HAP-1 (cell line): Measurements from ENCODE around the gene CLCN4.

Experiments used
- DNase-seq, 2 experiments: peaks; one replicate each; pipeline ENCODE4 v3.0.0-alpha.2; 2016 to 2020; ENCODE audit warnings: low spot score in 2 of 2
- H3K27me3 ChIP-seq: fragments of 250-450 bp; sonication (Bioruptor Pico); 2 replicates; pipeline ENCODE4 v1.5.1; 2020; ENCODE audit warnings: low read depth, mild to moderate bottlenecking, moderate library complexity
- H3K36me3 ChIP-seq: fragments of 250-450 bp; sonication (Bioruptor Pico); replicated peaks from 2 replicates; pipeline ENCODE4 v1.5.1; 2020; ENCODE audit warnings: mild to moderate bottlenecking
- H3K4me1 ChIP-seq: fragments of 250-450 bp; sonication (Bioruptor Pico); 2 replicates; pipeline ENCODE4 v1.5.1; 2020; ENCODE audit warnings: mild to moderate bottlenecking
- H3K4me3 ChIP-seq: fragments of 250-450 bp; sonication (Bioruptor Pico); 2 replicates; pipeline ENCODE4 v1.5.1; 2020; ENCODE audit warnings: mild to moderate bottlenecking, moderate library complexity
- H3K9me3 ChIP-seq: fragments of 250-450 bp; sonication (Bioruptor Pico); 2 replicates; pipeline ENCODE4 v1.5.1; 2020; ENCODE audit warnings: mild to moderate bottlenecking, moderate library complexity
- in situ Hi-C: fragments of 300-500 bp; cut with MboI; formaldehyde crosslinking; loops from 3 replicates; pipeline ENCODE4 v1.14.3; 2020; ENCODE audit warnings: low sequenced_read_pairs, inconsistent platforms, mixed read lengths

Gene CLCN4

DNA sequence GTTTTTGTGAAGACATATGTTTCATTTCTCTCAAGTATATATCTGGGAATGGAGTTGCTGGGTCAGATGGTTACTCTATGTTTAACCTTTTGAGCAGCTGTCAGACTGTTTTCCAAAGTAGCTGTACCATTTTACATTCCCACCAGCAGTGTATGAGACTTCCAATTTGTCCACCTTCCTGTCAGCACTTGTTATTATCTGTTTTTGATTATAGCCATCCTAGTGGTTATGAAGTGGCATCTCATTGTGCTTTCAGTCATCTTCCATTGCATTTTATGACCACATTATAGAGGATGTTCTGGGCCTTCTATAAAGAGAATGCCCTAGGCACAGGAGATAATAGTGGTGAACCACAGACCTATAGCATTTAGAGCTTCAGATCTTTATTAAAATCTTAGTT is 39.2 kb downstream of the CLCN4 start:
- in situ Hi-C loops, result loop anchor here (10.0 to 25.0 kb wide), 3 partner anchors 541 to 1566 kb away; partner anchors contain the start of gene MSL3
- H3K27me3 ChIP-seq, result no peaks in the 10 kb centered on the region
- no peaks in the 10 kb centered on the region for H3K4me1 ChIP-seq
- H3K9me3 ChIP-seq, result no peaks in the 10 kb centered on the region
- H3K4me3 ChIP-seq, result no peak overlapping the region
- DNase-seq, result no peak
- H3K36me3 ChIP-seq, result no peaks in the 10 kb centered on the region; the same call in 1 of the 2 replicates

DNA sequence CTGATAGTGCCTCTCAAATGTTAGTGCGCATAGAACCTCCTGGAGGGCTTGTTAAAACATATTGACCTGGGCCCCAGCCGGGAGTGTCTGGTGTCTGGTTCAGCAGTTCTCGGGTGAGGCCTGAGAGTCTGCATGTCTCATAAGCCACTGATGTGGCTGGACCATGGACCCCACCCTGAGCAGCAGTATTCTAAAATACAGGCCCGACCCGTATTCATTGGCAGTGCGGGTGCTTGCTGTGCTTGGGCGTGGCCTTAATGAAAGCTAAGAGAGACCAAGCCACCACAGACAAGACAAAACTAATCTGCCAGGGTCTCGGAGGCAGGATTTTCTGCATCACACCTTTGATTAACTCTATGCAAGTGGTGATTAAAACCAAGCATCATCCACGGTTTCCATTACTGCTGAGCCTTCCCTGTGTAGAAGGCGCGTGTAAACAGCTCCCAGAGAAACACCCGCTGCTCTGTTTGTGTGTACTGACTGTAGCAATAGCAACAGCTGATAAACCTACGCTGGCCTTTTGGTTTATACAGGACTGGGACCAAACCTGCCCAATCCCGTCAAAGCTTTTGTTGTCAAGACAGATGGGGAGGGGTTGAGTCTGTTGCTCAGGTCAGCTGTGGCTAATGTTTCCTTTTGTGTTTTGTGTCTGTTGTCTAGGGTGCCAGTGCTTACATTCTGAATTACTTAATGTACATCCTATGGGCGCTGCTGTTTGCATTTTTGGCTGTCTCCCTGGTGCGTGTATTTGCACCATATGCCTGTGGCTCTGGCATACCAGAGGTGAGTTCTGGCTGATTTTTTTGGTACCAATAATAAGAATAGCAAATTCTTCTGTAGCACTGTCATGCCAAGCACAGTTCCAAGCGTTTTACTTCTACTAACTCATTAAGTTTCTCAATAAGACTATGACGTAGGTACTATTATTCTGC is 40.8 kb downstream of the CLCN4 start:
- DNase-seq, result no peak
- Histone ChIP-seq H3K36me3 (no peaks in the 10 kb centered on the region; the same call in 1 of the 2 replicates), H3K4me1 (no peaks in the 10 kb centered on the region), H3K9me3 (no peaks in the 10 kb centered on the region), H3K27me3 (no peaks in the 10 kb centered on the region), H3K4me3 (no peak overlapping the region)
- in situ Hi-C loops, result loop anchor here (10.0 to 25.0 kb wide), 3 partner anchors 540 to 1565 kb away; partner anchors contain the start of gene MSL3

DNA sequence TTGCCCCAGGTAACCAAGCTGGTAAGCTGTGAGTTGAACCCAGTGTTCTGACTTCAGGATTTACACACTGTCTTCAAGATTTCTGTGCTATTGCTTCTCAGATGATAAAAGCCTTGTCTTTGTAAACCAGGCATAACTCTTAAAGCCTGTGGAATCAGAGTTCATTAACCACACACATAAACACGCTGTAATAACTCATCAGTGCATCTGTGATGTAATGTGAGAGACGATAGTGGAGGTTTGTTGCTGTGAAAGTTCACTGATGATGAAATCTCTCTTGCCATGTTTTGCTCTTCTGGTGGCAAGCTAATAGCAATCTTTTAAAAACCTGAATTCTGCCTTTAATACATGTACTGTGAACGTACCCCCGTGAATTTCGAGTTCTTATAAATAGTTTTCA is 41.5 kb downstream of the CLCN4 start:
- in situ Hi-C loops, result loop anchor here (10.0 to 25.0 kb wide), 3 partner anchors 539 to 1564 kb away; partner anchors contain the start of gene MSL3
- H3K4me3 ChIP-seq, result no peak overlapping the region
- no peak for DNase-seq
- no peaks in the 10 kb centered on the region for H3K4me1 ChIP-seq
- H3K27me3 ChIP-seq, result no peaks in the 10 kb centered on the region
- no peaks in the 10 kb centered on the region; the same call in 1 of the 2 replicates for H3K36me3 ChIP-seq
- H3K9me3 ChIP-seq, result no peaks in the 10 kb centered on the region

DNA sequence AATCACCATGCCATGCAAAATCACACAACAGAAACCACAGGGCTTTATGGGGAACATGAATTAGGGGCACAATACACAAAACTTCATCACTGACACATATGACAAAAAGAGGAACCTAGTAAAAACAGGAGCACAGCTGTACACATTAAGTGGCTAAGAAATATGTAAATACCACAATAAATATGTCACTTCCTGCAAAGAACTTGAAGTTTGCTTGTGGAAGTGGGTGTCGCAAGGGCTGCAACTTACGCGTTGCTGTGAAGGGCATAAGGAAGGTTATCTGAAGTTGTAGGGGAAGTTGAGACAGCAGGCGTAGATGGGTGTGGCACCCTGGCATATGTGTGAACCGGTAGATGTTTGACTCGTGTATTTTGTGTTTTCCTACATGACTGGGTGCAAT is 42.4 kb downstream of the CLCN4 start:
- Histone ChIP-seq H3K4me1 (no peaks in the 10 kb centered on the region), H3K9me3 (no peaks in the 10 kb centered on the region), H3K27me3 (no peaks in the 10 kb centered on the region), H3K4me3 (no peak overlapping the region), H3K36me3 (no peaks in the 10 kb centered on the region; the same call in 1 of the 2 replicates)
- no peak for DNase-seq
- in situ Hi-C loops, result loop anchor here (10.0 to 25.0 kb wide), 3 partner anchors 538 to 1563 kb away; partner anchors contain the start of gene MSL3

DNA sequence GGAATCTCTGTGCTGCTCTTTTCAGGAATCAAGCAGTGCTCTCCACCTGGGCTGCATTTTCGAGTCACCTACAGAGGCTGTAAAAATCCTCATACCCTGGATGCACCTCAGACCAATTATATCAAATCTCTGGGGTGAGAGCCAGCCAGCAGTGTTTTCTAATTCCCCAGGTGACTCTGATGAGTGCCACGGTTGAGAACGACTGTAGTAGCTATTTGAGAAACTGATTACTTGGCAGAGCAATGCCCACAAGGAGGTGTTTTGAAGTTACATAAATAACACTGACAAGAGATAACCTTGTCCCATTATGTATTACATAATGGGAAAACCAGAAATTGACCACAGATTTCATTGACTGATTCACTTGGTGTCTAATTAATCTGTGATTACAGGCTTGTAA is 46.8 kb downstream of the CLCN4 start:
- Histone ChIP-seq H3K36me3 (no peaks in the 10 kb centered on the region), H3K4me3 (no peak overlapping the region), H3K4me1 (no peaks in the 10 kb centered on the region), H3K27me3 (no peaks in the 10 kb centered on the region), H3K9me3 (no peaks in the 10 kb centered on the region)
- no peak for DNase-seq
- in situ Hi-C loops, result no loop called here

DNA sequence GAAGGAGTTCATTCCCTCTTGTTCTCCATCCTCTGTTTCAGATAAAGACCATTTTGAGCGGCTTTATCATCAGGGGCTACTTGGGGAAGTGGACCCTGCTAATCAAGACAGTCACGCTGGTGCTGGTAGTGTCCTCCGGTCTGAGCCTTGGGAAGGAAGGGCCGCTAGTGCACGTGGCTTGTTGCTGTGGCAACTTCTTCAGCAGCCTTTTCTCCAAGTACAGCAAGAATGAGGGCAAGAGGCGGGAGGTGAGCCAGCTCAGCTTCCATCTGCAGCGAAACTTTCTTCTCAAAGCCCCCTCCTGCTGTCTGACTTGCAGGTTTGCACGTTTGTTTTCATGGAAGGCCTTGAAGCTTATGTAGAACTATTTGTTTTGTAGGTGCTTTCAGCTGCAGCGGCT is 49.5 kb downstream of the CLCN4 start:
- Histone ChIP-seq H3K36me3 (no peaks in the 10 kb centered on the region), H3K27me3 (no peaks in the 10 kb centered on the region), H3K4me3 (no peak overlapping the region), H3K4me1 (no peaks in the 10 kb centered on the region), H3K9me3 (no peaks in the 10 kb centered on the region)
- in situ Hi-C loops, result no loop called here
- no peak for DNase-seq

DNA sequence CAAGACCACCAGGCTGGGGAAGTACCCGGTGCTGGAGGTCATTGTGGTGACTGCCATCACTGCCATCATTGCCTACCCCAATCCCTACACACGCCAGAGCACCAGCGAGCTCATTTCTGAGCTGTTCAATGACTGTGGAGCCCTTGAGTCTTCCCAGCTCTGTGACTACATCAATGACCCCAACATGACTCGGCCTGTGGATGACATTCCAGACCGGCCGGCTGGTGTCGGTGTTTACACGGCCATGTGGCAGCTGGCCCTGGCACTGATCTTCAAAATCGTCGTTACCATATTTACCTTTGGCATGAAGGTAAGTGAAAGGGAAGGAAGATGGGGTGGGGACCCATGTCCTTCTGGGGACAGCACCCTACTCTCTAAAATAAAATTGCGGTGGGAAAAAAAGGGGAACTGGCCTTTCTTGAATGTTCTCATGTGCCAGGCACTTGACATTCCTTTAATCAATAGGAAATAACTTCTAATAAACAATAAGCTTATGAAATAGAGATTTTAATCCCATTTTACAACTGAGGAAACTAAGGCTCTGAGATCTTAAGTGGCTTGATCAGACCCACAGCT is 51.6 kb downstream of the CLCN4 start:
- Histone ChIP-seq H3K4me1 (no peaks in the 10 kb centered on the region), H3K9me3 (no peaks in the 10 kb centered on the region), H3K27me3 (no peaks in the 10 kb centered on the region), H3K36me3 (no peaks in the 10 kb centered on the region), H3K4me3 (no peak overlapping the region)
- no peak for DNase-seq
- in situ Hi-C loops, result no loop called here

DNA sequence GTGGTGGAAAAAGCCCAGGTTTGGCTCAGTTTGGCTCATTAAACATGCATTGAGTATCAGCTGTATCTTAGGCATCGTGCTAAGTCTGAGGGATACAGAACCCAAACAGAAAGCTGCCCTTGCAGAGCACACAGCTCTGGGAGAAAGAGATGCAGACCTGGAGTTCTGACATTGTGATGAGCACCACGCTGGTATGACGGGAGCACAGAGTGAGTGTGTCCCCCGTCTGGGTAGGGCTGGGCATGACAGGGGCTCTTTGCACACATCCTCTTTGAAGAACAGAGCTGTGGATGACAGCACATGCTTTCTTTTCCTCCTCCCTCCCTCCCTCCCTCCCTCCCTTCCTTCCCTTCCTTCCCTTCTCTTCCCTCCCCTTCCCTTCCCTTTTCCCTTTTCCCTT is 52.2 kb downstream of the CLCN4 start:
- in situ Hi-C loops, result no loop called here
- no peak for DNase-seq
- H3K4me1 ChIP-seq, result no peaks in the 10 kb centered on the region
- no peaks in the 10 kb centered on the region for H3K27me3 ChIP-seq
- H3K9me3 ChIP-seq, result no peaks in the 10 kb centered on the region
- H3K36me3 ChIP-seq, result no peaks in the 10 kb centered on the region
- no peak overlapping the region for H3K4me3 ChIP-seq

DNA sequence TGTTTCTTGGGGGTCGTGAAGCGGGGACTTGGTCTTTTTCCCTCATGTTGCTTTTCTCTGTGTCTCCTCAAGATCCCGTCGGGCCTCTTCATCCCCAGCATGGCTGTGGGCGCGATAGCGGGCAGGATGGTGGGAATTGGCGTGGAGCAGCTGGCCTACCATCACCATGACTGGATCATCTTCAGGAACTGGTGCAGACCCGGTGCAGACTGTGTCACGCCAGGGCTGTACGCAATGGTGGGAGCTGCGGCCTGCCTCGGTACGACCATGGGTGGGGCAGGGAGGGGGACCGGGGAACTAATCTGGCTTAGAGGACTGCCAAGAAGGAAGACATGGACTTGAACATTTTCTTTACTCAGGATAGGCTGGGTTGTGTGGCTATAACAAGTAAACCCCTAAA is 55.6 kb downstream of the CLCN4 start:
- DNase-seq, result no peak
- Histone ChIP-seq H3K27me3 (no peaks in the 10 kb centered on the region), H3K4me1 (no peaks in the 10 kb centered on the region), H3K4me3 (no peak overlapping the region), H3K36me3 (no peaks in the 10 kb centered on the region), H3K9me3 (no peaks in the 10 kb centered on the region)
- in situ Hi-C loops, result no loop called here

DNA sequence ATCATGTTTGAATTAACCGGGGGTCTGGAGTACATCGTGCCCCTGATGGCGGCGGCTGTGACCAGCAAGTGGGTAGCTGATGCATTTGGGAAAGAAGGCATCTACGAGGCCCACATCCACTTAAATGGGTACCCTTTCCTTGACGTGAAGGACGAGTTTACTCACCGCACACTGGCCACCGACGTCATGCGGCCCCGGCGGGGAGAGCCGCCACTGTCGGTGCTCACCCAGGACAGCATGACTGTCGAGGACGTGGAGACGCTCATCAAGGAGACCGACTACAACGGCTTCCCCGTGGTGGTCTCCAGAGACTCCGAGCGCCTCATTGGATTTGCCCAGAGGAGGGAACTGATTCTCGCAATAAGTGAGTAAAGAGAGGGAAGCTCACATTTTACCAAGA is 56.9 kb downstream of the CLCN4 start:
- in situ Hi-C loops, result no loop called here
- Histone ChIP-seq H3K4me3 (no peak overlapping the region), H3K9me3 (no peaks in the 10 kb centered on the region), H3K27me3 (no peaks in the 10 kb centered on the region), H3K36me3 (no peaks in the 10 kb centered on the region), H3K4me1 (no peaks in the 10 kb centered on the region)
- no peak for DNase-seq

DNA sequence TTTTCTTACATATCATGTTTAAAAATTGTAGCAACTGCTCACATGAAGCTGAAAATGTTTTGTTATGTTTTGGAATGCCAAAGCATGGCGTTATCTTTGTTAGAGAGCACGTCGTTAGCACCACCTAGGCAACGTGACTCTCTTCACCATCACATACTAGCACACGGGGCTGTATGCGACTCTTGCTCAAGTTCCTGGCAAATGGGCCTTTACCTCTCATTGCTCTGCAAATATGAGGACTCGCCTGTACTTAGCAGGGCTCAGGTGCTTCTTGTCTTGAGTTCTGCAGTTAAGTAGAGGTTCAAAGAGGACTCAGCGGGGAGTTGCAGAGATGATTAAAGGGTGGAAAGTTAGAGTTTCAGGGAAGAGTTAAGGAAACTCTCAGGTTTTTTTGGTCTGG is 59.4 kb downstream of the CLCN4 start:
- in situ Hi-C loops, result no loop called here

DNA sequence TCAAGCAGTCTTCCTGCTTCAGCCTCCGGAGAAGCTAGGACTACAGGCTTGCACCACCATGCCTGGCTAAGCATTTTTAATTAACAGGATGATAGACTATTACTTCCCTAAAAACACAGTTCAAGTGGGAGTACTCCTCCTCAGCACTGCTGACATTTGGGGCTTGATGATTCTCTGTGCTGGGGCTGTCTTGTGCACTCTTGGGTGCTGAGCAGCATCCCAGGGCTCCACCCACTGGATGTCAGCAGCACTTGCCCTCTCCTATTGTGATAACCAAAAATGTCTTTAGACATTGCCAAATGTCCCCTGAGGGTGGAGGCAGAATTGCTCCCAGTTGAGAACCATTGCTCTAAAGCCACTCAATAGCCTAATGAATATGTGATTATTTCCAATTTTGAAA is 60.4 kb downstream of the CLCN4 start:
- H3K36me3 ChIP-seq, result no peaks in the 10 kb centered on the region
- H3K4me1 ChIP-seq, result no peaks in the 10 kb centered on the region
- H3K4me3 ChIP-seq, result no peak overlapping the region
- no peaks in the 10 kb centered on the region for H3K9me3 ChIP-seq
- H3K27me3 ChIP-seq, result no peaks in the 10 kb centered on the region
- in situ Hi-C loops, result no loop called here
- DNase-seq, result peak in 1 of 2 experiments; percentile 36

More for the DNA sequence above, 59.4 kb downstream of the CLCN4 start:
- H3K36me3 ChIP-seq, result no peaks in the 10 kb centered on the region
- H3K4me3 ChIP-seq, result no peak overlapping the region
- DNase-seq, result no peak
- no peaks in the 10 kb centered on the region for H3K9me3 ChIP-seq
- no peaks in the 10 kb centered on the region for H3K27me3 ChIP-seq
- no peaks in the 10 kb centered on the region for H3K4me1 ChIP-seq

DNA sequence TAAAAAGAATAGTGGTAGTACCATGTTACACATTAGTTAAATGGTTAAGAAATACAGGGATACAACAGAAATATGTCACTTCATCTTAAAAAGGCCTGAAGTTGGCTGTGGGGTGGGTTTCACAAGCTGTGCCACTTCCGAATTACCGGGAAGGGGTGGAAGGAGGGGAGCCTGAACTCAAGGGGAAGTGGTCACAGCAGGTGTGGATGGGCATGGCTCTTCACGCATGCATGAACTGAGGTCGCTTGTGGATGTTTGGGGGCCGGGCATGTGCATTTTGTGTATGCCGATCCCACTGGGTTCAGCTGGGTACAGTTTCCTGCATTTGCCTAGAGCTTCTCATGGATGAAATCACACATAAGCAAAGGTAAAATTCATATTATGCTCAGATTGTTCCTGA is 64.9 kb downstream of the CLCN4 start:
- H3K9me3 ChIP-seq, result no peaks in the 10 kb centered on the region
- in situ Hi-C loops, result no loop called here
- H3K27me3 ChIP-seq, result no peaks in the 10 kb centered on the region
- no peak for DNase-seq
- no peaks in the 10 kb centered on the region for H3K4me1 ChIP-seq
- no peak overlapping the region for H3K4me3 ChIP-seq
- H3K36me3 ChIP-seq, result no peaks in the 10 kb centered on the region

DNA sequence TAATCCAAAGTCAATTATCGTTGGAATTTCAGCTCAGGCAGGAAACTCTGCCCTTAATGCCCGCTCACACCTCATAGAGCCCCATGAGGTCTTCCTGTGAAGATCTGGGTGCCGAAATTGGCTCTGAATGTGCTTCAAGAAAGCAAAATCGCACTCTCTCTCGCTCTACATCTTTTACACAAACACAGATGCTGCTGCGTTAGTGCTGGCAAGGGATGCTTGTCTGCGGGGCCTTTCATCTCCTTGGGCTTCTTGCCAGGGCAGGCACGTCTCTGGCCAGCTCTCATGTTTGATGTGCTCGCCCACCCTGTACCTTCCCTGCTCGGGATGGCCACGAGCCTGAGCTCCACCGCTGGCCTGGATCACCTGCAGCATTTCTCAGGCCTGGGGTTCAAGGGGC is 66.5 kb downstream of the CLCN4 start:
- Histone ChIP-seq H3K9me3 (no peaks in the 10 kb centered on the region), H3K4me1 (no peaks in the 10 kb centered on the region), H3K4me3 (no peak overlapping the region), H3K27me3 (no peaks in the 10 kb centered on the region), H3K36me3 (no peaks in the 10 kb centered on the region)
- DNase-seq, result no peak
- in situ Hi-C loops, result no loop called here
